Measurements from ENCODE around the gene ASF1B. TPM values are rescaled to one million over a fixed set of nuclear protein-coding genes. Genes with fewer than 3 reads are reported as not detected.

The ASF1B gene
- total and polyA plus RNA-seq, 2 donors (not counting 1 experiment from before 2014, with no cell fraction given) = 1.9 to 2.5 TPM

DNA sequence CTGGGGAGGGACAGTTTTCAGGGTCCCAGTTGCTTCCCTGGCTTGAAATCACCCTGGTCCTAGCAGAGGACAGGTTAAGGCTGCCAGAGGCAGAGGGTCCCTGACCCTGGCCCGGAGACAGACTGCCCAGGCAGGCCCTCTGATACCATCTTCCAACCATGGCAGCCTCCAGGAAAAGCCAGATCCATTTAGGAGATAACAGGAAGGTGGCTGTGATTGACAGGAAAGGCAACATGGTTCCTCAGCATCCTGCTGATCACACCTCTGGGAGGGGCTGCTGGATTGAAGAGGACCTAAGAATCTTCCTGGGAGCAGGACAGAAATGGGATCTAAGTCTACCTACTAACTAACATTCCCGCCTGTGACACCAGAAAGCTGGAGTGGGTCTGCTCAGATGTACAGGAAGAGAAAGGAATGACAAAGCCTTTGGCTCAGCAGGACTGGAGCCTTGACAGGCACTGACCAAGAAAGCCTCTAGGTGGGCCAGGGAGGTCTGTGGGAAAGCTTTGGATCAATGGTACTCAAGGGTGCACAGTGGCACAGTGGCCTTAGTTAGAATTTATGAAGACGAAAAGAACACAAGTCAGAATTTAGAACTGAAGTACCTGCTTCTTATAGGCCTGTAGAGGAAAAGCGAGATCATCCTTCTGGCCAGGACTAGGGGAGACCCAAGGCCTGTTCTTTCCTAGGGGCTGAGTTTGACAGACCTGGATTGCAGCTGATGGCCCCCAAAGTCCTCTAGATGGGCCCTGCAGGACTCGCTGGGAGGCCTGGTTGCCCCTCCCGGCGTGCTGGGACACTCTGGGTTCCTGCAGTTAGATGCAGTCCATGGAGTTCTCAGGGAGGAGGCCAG, 16.5 kb downstream of the ASF1B start:
- ChIA-PET POLR2A (no interaction called here), CTCF (interaction anchor here (1.4 to 2.6 kb wide), 2 partner anchors 17 to 48 kb away, joined by 4 to 12 read pairs; partner anchors contain the start of gene ASF1B)
- Histone ChIP-seq H3K79me2 (ENCODE audit: control insufficient read depth, insufficient read depth, low read length) (peaks cover 20% of the 10 kb centered on the region), H2AFZ (ENCODE audit: insufficient read depth, low read depth, low read length, poor library complexity, severe bottlenecking) (no peak overlapping the region), H3K4me1 (ENCODE audit: control insufficient read depth in 2 of 2, insufficient read depth in 2 of 2, low read length in 2 of 2) (peaks cover 30 to 32% of the 10 kb centered on the region in 2 donors), H3K9me3 (ENCODE audit: control extremely low read depth in 1 of 3, control insufficient read depth in 2 of 3, insufficient read depth in 1 of 3, low read length in 2 of 3) (no peaks in the 10 kb centered on the region), H3K27me3 (replicated peaks in 1 of 4; ENCODE audit: control extremely low read depth in 1 of 4, control insufficient read depth in 3 of 4, insufficient read depth in 4 of 4, low read length in 3 of 4) (no peaks in the 10 kb centered on the region), H3K4me3 (ENCODE audit: control extremely low read depth in 1 of 5, extremely low read depth in 1 of 5, insufficient read depth in 1 of 5, low read depth in 2 of 5, low read length in 4 of 5) (no peak overlapping the region), H3K4me2 (replicated peaks; ENCODE audit: low read depth, low read length, poor library complexity, severe bottlenecking) (no peak overlapping the region), H4K20me1 (ENCODE audit: control insufficient read depth, insufficient read depth, low read length, poor library complexity, severe bottlenecking) (peaks cover 23% of the 10 kb centered on the region), H3K36me3 (replicated peaks in 1 of 2; ENCODE audit: control extremely low read depth in 1 of 2, control insufficient read depth in 1 of 2, extremely low read depth in 1 of 2, insufficient read depth in 2 of 2, low read length in 1 of 2) (no peaks in the 10 kb centered on the region), H3K9ac (ENCODE audit: low read length) (no peak overlapping the region), H3K27ac (ENCODE audit: low read length in 2 of 2) (no peak overlapping the region)
- Mint-ChIP-seq H3K27me3 (no peaks in the 10 kb centered on the region), H3K27ac (no peak overlapping the region), H3K9me3 (ENCODE audit: insufficient read depth) (no peaks in the 10 kb centered on the region), H3K4me1 (peaks cover 33% of the 10 kb centered on the region), H3K4me3 (no peak overlapping the region)
- DNase-seq (no peak), ATAC-seq (ENCODE audit: low read depth) (no peak)
- TF ChIP-seq, protein P1, sequence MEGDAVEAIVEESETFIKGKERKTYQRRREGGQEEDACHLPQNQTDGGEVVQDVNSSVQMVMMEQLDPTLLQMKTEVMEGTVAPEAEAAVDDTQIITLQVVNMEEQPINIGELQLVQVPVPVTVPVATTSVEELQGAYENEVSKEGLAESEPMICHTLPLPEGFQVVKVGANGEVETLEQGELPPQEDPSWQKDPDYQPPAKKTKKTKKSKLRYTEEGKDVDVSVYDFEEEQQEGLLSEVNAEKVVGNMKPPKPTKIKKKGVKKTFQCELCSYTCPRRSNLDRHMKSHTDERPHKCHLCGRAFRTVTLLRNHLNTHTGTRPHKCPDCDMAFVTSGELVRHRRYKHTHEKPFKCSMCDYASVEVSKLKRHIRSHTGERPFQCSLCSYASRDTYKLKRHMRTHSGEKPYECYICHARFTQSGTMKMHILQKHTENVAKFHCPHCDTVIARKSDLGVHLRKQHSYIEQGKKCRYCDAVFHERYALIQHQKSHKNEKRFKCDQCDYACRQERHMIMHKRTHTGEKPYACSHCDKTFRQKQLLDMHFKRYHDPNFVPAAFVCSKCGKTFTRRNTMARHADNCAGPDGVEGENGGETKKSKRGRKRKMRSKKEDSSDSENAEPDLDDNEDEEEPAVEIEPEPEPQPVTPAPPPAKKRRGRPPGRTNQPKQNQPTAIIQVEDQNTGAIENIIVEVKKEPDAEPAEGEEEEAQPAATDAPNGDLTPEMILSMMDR (IDR thresholded peaks at IDR 0.05) = no peak
- TF ChIP-seq EZH2 (IDR thresholded peaks at IDR 0.05; ENCODE audit: borderline replicate concordance, insufficient read depth, low read depth, low read length, poor library complexity, severe bottlenecking) = no peak
- 100% methylated on average over 6 of the region's 7 CpGs for WGBS (ENCODE audit: insufficient coverage)
- intact Hi-C loops (cut with micrococcal nuclease) = no loop called here

DNA sequence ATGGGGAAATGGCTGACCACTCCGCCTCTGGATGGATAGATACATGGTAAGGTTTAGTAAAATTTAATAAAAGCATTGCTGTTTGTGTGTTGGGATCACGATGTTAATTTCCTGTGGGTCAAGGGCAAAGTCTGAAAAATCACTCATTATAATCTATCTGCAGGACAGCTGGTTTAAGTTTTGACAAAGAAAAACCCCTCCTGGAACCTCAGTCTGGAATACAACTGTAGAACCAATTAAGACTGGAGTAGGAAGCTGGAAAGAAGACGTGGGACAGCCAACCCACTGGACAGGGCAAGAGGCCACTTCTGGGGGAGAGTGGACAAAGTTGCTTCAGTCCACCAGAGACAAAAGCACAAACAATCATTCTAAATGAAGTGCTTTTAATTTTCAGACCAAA, 17.2 kb downstream of the ASF1B start:
- Mint-ChIP-seq H3K4me1 (peaks cover 36% of the 10 kb centered on the region), H3K27me3 (no peaks in the 10 kb centered on the region), H3K9me3 (ENCODE audit: insufficient read depth) (no peaks in the 10 kb centered on the region), H3K27ac (peak overlapping the region; percentile 87), H3K4me3 (peak overlapping the region; percentile 94)
- Histone ChIP-seq H3K79me2 (ENCODE audit: control insufficient read depth, insufficient read depth, low read length) (peaks cover 25% of the 10 kb centered on the region), H2AFZ (ENCODE audit: insufficient read depth, low read depth, low read length, poor library complexity, severe bottlenecking) (peak overlapping the region; percentile 65), H3K27me3 (replicated peaks in 1 of 4; ENCODE audit: control extremely low read depth in 1 of 4, control insufficient read depth in 3 of 4, insufficient read depth in 4 of 4, low read length in 3 of 4) (no peaks in the 10 kb centered on the region), H3K4me3 (ENCODE audit: control extremely low read depth in 1 of 5, extremely low read depth in 1 of 5, insufficient read depth in 1 of 5, low read depth in 2 of 5, low read length in 4 of 5) (no peak overlapping the region), H3K9ac (ENCODE audit: low read length) (no peak overlapping the region), H3K27ac (ENCODE audit: low read length in 2 of 2) (no peak overlapping the region), H3K36me3 (replicated peaks in 1 of 2; ENCODE audit: control extremely low read depth in 1 of 2, control insufficient read depth in 1 of 2, extremely low read depth in 1 of 2, insufficient read depth in 2 of 2, low read length in 1 of 2) (no peaks in the 10 kb centered on the region), H3K4me2 (replicated peaks; ENCODE audit: low read depth, low read length, poor library complexity, severe bottlenecking) (peak overlapping the region; percentile 95), H4K20me1 (ENCODE audit: control insufficient read depth, insufficient read depth, low read length, poor library complexity, severe bottlenecking) (peaks cover 30% of the 10 kb centered on the region), H3K4me1 (ENCODE audit: control insufficient read depth in 2 of 2, insufficient read depth in 2 of 2, low read length in 2 of 2) (peaks cover 36 to 38% of the 10 kb centered on the region in 2 donors), H3K9me3 (ENCODE audit: control extremely low read depth in 1 of 3, control insufficient read depth in 2 of 3, insufficient read depth in 1 of 3, low read length in 2 of 3) (no peaks in the 10 kb centered on the region)
- CTCF ChIA-PET = interaction anchor here (1.4 to 2.6 kb wide), 2 partner anchors 18 to 47 kb away, joined by 4 to 12 read pairs; partner anchors contain the start of gene ASF1B
- POLR2A ChIA-PET = no interaction called here
- no peak for TF ChIP-seq EZH2 (IDR thresholded peaks at IDR 0.05; ENCODE audit: borderline replicate concordance, insufficient read depth, low read depth, low read length, poor library complexity, severe bottlenecking)
- TF ChIP-seq, protein P1 (IDR thresholded peaks at IDR 0.05) = no peak
- DNase-seq = no peak
- no peak for ATAC-seq (ENCODE audit: low read depth)
- intact Hi-C loops (cut with micrococcal nuclease) = no loop called here
- WGBS (ENCODE audit: insufficient coverage) = no CpG with 5 or more reads among the region's 3 CpGs
